ENCODE data around the gene RXFP3. TPM values are rescaled to one million over a fixed set of nuclear protein-coding genes. Genes with fewer than 3 reads are reported as not detected.

RXFP3 gene
- polyA plus RNA-seq, 1 donor (not counting 4 experiments of a cell fraction or from before 2014, with no cell fraction given): not detected

DNA sequence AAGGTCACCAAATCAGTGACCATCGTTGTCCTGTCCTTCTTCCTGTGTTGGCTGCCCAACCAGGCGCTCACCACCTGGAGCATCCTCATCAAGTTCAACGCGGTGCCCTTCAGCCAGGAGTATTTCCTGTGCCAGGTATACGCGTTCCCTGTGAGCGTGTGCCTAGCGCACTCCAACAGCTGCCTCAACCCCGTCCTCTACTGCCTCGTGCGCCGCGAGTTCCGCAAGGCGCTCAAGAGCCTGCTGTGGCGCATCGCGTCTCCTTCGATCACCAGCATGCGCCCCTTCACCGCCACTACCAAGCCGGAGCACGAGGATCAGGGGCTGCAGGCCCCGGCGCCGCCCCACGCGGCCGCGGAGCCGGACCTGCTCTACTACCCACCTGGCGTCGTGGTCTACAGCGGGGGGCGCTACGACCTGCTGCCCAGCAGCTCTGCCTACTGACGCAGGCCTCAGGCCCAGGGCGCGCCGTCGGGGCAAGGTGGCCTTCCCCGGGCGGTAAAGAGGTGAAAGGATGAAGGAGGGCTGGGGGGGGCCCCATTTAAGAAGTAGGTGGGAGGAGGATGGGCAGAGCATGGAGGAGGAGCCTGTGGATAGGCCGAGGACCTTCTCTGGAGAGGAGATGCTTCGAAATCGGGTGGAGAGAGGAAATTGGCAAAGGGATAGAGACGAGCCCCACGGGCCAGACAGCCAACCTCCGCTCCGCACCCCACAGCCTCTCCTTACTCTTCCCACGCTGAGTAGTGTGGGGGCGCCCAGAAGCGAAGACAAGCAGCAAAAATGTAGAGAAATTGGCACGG is 1.7 kb downstream of the RXFP3 start:
- no peaks in the 10 kb centered on the region for H3K4me1 ChIP-seq (ENCODE audit: control insufficient read depth, extremely low read depth, insufficient read depth, low read length)
- no peak for DNase-seq (ENCODE audit: low read depth, low spot score)
- no peak for FAIRE-seq
- H3K9me3 ChIP-seq (ENCODE audit: control insufficient read depth, low read depth, low read length): no peaks in the 10 kb centered on the region
- H3K4me2 ChIP-seq (ENCODE audit: control insufficient read depth, extremely low read depth, insufficient read depth, low read depth, low read length): no peak overlapping the region
- no peaks in the 10 kb centered on the region for H4K20me1 ChIP-seq (ENCODE audit: control insufficient read depth, extremely low read depth, insufficient read depth, low read length)
- no peaks in the 10 kb centered on the region for H3K9me1 ChIP-seq (ENCODE audit: control insufficient read depth, extremely low read depth, insufficient read depth, low read length)
- no peak overlapping the region for H3K9ac ChIP-seq (ENCODE audit: control insufficient read depth, extremely low read depth, insufficient read depth, low read length)
- H3K36me3 ChIP-seq (ENCODE audit: control insufficient read depth in 2 of 2, extremely low read depth in 1 of 2, insufficient read depth in 2 of 2, low read length in 2 of 2): no peaks in the 10 kb centered on the region
- no peak overlapping the region for H2AFZ ChIP-seq (ENCODE audit: control insufficient read depth, low read length)
- no peaks in the 10 kb centered on the region for H3K79me2 ChIP-seq (ENCODE audit: control insufficient read depth, insufficient read depth, low read length)
- H3K27me3 ChIP-seq (ENCODE audit: control insufficient read depth, extremely low read depth, insufficient read depth, low read length): peaks cover 37% of the 10 kb centered on the region
- dilution Hi-C loops (cut with MboI; ENCODE audit: extremely low pct_ligation_motif_present, low sequenced_read_pairs): loop anchor here (25.0 kb wide), 1 partner anchor 451 kb away; no protein-coding TSS in a partner anchor
- H3K4me3 ChIP-seq (ENCODE audit: control insufficient read depth in 2 of 3, extremely low read depth in 1 of 3, insufficient read depth in 2 of 3, low read depth in 1 of 3, low read length in 3 of 3): no peak overlapping the region
- TF ChIP-seq, protein P1, sequence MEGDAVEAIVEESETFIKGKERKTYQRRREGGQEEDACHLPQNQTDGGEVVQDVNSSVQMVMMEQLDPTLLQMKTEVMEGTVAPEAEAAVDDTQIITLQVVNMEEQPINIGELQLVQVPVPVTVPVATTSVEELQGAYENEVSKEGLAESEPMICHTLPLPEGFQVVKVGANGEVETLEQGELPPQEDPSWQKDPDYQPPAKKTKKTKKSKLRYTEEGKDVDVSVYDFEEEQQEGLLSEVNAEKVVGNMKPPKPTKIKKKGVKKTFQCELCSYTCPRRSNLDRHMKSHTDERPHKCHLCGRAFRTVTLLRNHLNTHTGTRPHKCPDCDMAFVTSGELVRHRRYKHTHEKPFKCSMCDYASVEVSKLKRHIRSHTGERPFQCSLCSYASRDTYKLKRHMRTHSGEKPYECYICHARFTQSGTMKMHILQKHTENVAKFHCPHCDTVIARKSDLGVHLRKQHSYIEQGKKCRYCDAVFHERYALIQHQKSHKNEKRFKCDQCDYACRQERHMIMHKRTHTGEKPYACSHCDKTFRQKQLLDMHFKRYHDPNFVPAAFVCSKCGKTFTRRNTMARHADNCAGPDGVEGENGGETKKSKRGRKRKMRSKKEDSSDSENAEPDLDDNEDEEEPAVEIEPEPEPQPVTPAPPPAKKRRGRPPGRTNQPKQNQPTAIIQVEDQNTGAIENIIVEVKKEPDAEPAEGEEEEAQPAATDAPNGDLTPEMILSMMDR (optimal IDR thresholded peaks at IDR 0.05 in 1 of 3, IDR thresholded peaks at IDR 0.05 in 1 of 3, conservative IDR thresholded peaks at IDR 0.05 in 1 of 3; ENCODE audit: extremely low read depth in 1 of 3, insufficient read depth in 2 of 3, low read length in 3 of 3): no peak
- TF ChIP-seq EZH2 (IDR thresholded peaks at IDR 0.05; ENCODE audit: low read length): peak; percentile 21
- H3K27ac ChIP-seq (ENCODE audit: control insufficient read depth, insufficient read depth, low read length): no peak overlapping the region

DNA sequence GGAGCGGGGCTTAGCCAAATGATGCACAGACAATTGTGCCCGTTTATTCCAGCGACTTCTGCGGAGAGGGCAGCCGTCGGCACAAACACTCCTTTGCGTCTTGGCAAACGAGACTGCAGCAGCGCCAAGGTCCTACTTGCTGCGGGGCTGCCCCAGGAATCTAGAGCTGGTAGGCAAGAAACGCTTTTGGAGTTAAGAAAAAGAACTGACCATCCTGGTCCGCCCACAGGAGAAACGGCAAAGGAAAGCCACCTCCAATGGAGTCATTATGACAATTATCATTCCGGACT is 2.3 kb downstream of the RXFP3 start:
- Histone ChIP-seq H3K9me3 (ENCODE audit: control insufficient read depth, low read depth, low read length) (no peaks in the 10 kb centered on the region), H3K9me1 (ENCODE audit: control insufficient read depth, extremely low read depth, insufficient read depth, low read length) (no peaks in the 10 kb centered on the region), H3K27ac (ENCODE audit: control insufficient read depth, insufficient read depth, low read length) (no peak overlapping the region), H3K9ac (ENCODE audit: control insufficient read depth, extremely low read depth, insufficient read depth, low read length) (no peak overlapping the region), H3K36me3 (ENCODE audit: control insufficient read depth in 2 of 2, extremely low read depth in 1 of 2, insufficient read depth in 2 of 2, low read length in 2 of 2) (no peaks in the 10 kb centered on the region), H3K79me2 (ENCODE audit: control insufficient read depth, insufficient read depth, low read length) (no peaks in the 10 kb centered on the region), H4K20me1 (ENCODE audit: control insufficient read depth, extremely low read depth, insufficient read depth, low read length) (no peaks in the 10 kb centered on the region), H2AFZ (ENCODE audit: control insufficient read depth, low read length) (no peak overlapping the region), H3K4me1 (ENCODE audit: control insufficient read depth, extremely low read depth, insufficient read depth, low read length) (no peaks in the 10 kb centered on the region), H3K27me3 (ENCODE audit: control insufficient read depth, extremely low read depth, insufficient read depth, low read length) (peaks cover 37% of the 10 kb centered on the region), H3K4me2 (ENCODE audit: control insufficient read depth, extremely low read depth, insufficient read depth, low read depth, low read length) (no peak overlapping the region), H3K4me3 (ENCODE audit: control insufficient read depth in 2 of 3, extremely low read depth in 1 of 3, insufficient read depth in 2 of 3, low read depth in 1 of 3, low read length in 3 of 3) (no peak overlapping the region)
- FAIRE-seq (no peak), DNase-seq (ENCODE audit: low read depth, low spot score) (no peak)
- dilution Hi-C loops (cut with MboI; ENCODE audit: extremely low pct_ligation_motif_present, low sequenced_read_pairs): loop anchor here (25.0 kb wide), 1 partner anchor 451 kb away; no protein-coding TSS in a partner anchor
- TF ChIP-seq, protein P1 (optimal IDR thresholded peaks at IDR 0.05 in 1 of 3, IDR thresholded peaks at IDR 0.05 in 1 of 3, conservative IDR thresholded peaks at IDR 0.05 in 1 of 3; ENCODE audit: extremely low read depth in 1 of 3, insufficient read depth in 2 of 3, low read length in 3 of 3): no peak
- TF ChIP-seq EZH2 (IDR thresholded peaks at IDR 0.05; ENCODE audit: low read length): no peak

Measured in keratinocyte (primary cell).